HEK293 (cell line): Measurements from ENCODE around the gene LSM10.

Experiments used
- CTCF ChIA-PET: fragments of 350-600 bp; formaldehyde crosslinking; extraction: SDS; loops from one replicate; lab custom pipeline; 2021; ENCODE audit warnings: antibody characterized with exemption; lab: Yijun Ruan, JAX
- POLR2A ChIA-PET: fragments of 300-600 bp; formaldehyde crosslinking; extraction: SDS; loops from one replicate; lab custom pipeline; 2020; ENCODE audit warnings: antibody characterized with exemption, inconsistent platforms; lab: Yijun Ruan, JAX
- H3K27ac ChIP-seq: fragments of 200-500 bp; sonication (Bioruptor generic); 2 replicates; pipeline ENCODE4 v1.5.1; 2014; ENCODE audit warnings: low read depth, low read length, control low read depth, inconsistent platforms; ENCODE audit errors: extremely low read depth
- H3K36me3 ChIP-seq, 2 experiments: fragments of 200-500 bp in 1 of 2; sonication (Bioruptor generic) in 1 of 2; 1 replicate in 1 of 2; 2 replicates in 1 of 2; pipeline ENCODE4 v1.5.1; 2014 to 2017; ENCODE audit warnings: inconsistent platforms in 2 of 2, low read length in 2 of 2; ENCODE audit not compliant: control insufficient read depth in 2 of 2, insufficient read depth in 1 of 2
- H3K4me1 ChIP-seq: fragments of 200-500 bp; sonication (Bioruptor generic); 2 replicates; pipeline ENCODE4 v1.5.1; 2014; ENCODE audit warnings: mild to moderate bottlenecking, low read length, inconsistent platforms; ENCODE audit not compliant: control insufficient read depth, insufficient read depth
- H3K4me3 ChIP-seq: 2 replicates; pipeline ENCODE4 v1.5.1; 2011; ENCODE audit warnings: low read depth, mild to moderate bottlenecking, control low read depth, low read length, moderate library complexity
- H3K9me3 ChIP-seq: fragments of 200-500 bp; sonication (Bioruptor generic); 2 replicates; pipeline ENCODE4 v1.5.1; 2014; ENCODE audit warnings: low read depth, low read length, inconsistent platforms; ENCODE audit not compliant: control insufficient read depth, insufficient read depth
- GLIS1 ChIP-seq: fragments of 450-650 bp; formaldehyde crosslinking; IDR thresholded peaks from 2 replicates; pipeline ENCODE4 v1.5.1; 2016; ENCODE audit warnings: missing biosample characterization, missing genetic modification characterization
- KLF1 ChIP-seq: fragments of 450-650 bp; formaldehyde crosslinking; IDR thresholded peaks from 2 replicates; pipeline ENCODE4 v1.5.1; 2016; ENCODE audit warnings: missing biosample characterization, missing genetic modification characterization
- KLF10 ChIP-seq: fragments of 450-650 bp; IDR thresholded peaks from 2 replicates; pipeline ENCODE4 v1.5.1; 2018; ENCODE audit warnings: missing biosample characterization, mild to moderate bottlenecking, missing genetic modification characterization
- KLF9 ChIP-seq: fragments of 450-650 bp; formaldehyde crosslinking; IDR thresholded peaks from 2 replicates; pipeline ENCODE4 v1.5.1; 2016; ENCODE audit warnings: missing biosample characterization, missing genetic modification characterization, low read depth
- PBX3 ChIP-seq: sonication (generic); formaldehyde crosslinking; IDR thresholded peaks from 2 replicates; pipeline ENCODE4 v1.8.1; 2022; ENCODE audit warnings: mild to moderate bottlenecking, moderate library complexity, missing genetic modification reagents
- SCRT1 ChIP-seq: fragments of 450-650 bp; formaldehyde crosslinking; IDR thresholded peaks from 2 replicates; pipeline ENCODE4 v1.5.1; 2016; ENCODE audit warnings: missing biosample characterization, missing genetic modification characterization, borderline replicate concordance
- SP3 ChIP-seq: fragments of 450-650 bp; formaldehyde crosslinking; IDR thresholded peaks from 2 replicates; pipeline ENCODE4 v1.5.1; 2016; ENCODE audit warnings: missing biosample characterization, missing genetic modification characterization
- SP7 ChIP-seq: fragments of 450-650 bp; formaldehyde crosslinking; IDR thresholded peaks from 2 replicates; pipeline ENCODE4 v1.5.1; 2016; ENCODE audit warnings: missing biosample characterization, missing genetic modification characterization
- YY2 ChIP-seq: fragments of 450-650 bp; formaldehyde crosslinking; IDR thresholded peaks from 2 replicates; pipeline ENCODE4 v1.5.1; 2016; ENCODE audit warnings: missing biosample characterization, missing genetic modification characterization
- ZBTB1 ChIP-seq: fragments of 450-650 bp; formaldehyde crosslinking; IDR thresholded peaks from 2 replicates; pipeline ENCODE4 v1.5.1; 2016; ENCODE audit warnings: missing biosample characterization, missing genetic modification characterization
- ZBTB7A ChIP-seq: fragments of 450-650 bp; formaldehyde crosslinking; IDR thresholded peaks from 2 replicates; pipeline ENCODE4 v1.5.1; 2016; ENCODE audit warnings: low read depth, missing biosample characterization, missing genetic modification characterization
- ZEB2 ChIP-seq: fragments of 450-650 bp; formaldehyde crosslinking; IDR thresholded peaks from 2 replicates; pipeline ENCODE4 v1.5.1; 2016; ENCODE audit warnings: missing biosample characterization, missing genetic modification characterization
- ZFP37 ChIP-seq: fragments of 450-650 bp; formaldehyde crosslinking; IDR thresholded peaks from 2 replicates; pipeline ENCODE4 v1.5.1; 2016; ENCODE audit warnings: missing biosample characterization, missing genetic modification characterization
- ZIC2 ChIP-seq: fragments of 450-650 bp; formaldehyde crosslinking; IDR thresholded peaks from 2 replicates; pipeline ENCODE4 v1.5.1; 2016; ENCODE audit warnings: missing biosample characterization, missing genetic modification characterization
- ZNF157 ChIP-seq: fragments of 450-650 bp; formaldehyde crosslinking; IDR thresholded peaks from 2 replicates; pipeline ENCODE4 v1.5.1; 2016; ENCODE audit warnings: missing biosample characterization, missing genetic modification characterization
- ZNF184 ChIP-seq: fragments of 450-650 bp; IDR thresholded peaks from 2 replicates; pipeline ENCODE4 v1.5.1; 2018; ENCODE audit warnings: missing biosample characterization, mild to moderate bottlenecking, missing genetic modification characterization
- ZNF202 ChIP-seq: fragments of 450-650 bp; formaldehyde crosslinking; IDR thresholded peaks from 2 replicates; pipeline ENCODE4 v1.5.1; 2016; ENCODE audit warnings: missing biosample characterization, missing genetic modification characterization, borderline replicate concordance
- ZNF248 ChIP-seq: fragments of 450-650 bp; formaldehyde crosslinking; IDR thresholded peaks from 2 replicates; pipeline ENCODE4 v1.5.1; 2017; ENCODE audit warnings: missing biosample characterization, missing genetic modification characterization
- ZNF280C ChIP-seq: fragments of 450-650 bp; formaldehyde crosslinking; IDR thresholded peaks from 2 replicates; pipeline ENCODE4 v1.5.1; 2016; ENCODE audit warnings: missing biosample characterization, missing genetic modification characterization
- ZNF292 ChIP-seq: fragments of 450-650 bp; formaldehyde crosslinking; IDR thresholded peaks from 2 replicates; pipeline ENCODE4 v1.5.1; 2016; ENCODE audit warnings: low read depth, missing biosample characterization, missing genetic modification characterization, borderline replicate concordance
- ZNF335 ChIP-seq: fragments of 450-650 bp; formaldehyde crosslinking; conservative IDR thresholded peaks from 2 replicates; pipeline ENCODE4 v1.5.1; 2016; ENCODE audit warnings: missing biosample characterization, missing genetic modification characterization
- ZNF514 ChIP-seq: fragments of 450-650 bp; formaldehyde crosslinking; IDR thresholded peaks from 2 replicates; pipeline ENCODE4 v1.5.1; 2016; ENCODE audit warnings: missing biosample characterization, missing genetic modification characterization
- ZNF560 ChIP-seq: fragments of 450-650 bp; formaldehyde crosslinking; IDR thresholded peaks from 2 replicates; pipeline ENCODE4 v1.5.1; 2017; ENCODE audit warnings: missing biosample characterization, missing genetic modification characterization, borderline replicate concordance
- ZNF658 ChIP-seq: fragments of 450-650 bp; formaldehyde crosslinking; IDR thresholded peaks from 2 replicates; pipeline ENCODE4; 2016; ENCODE audit warnings: missing biosample characterization, missing genetic modification characterization
- ZNF776 ChIP-seq: fragments of 450-650 bp; formaldehyde crosslinking; IDR thresholded peaks from 2 replicates; pipeline ENCODE4 v1.5.0; 2017; ENCODE audit warnings: missing biosample characterization, missing genetic modification characterization, borderline replicate concordance
- TF ChIP-seq, protein P1 (sequence below): fragments of 450-650 bp; formaldehyde crosslinking; IDR thresholded peaks from 2 replicates; pipeline ENCODE4 v1.5.1; 2017; ENCODE audit warnings: missing biosample characterization, missing genetic modification characterization
- TF ChIP-seq, protein P2 (sequence below): fragments of 450-650 bp; formaldehyde crosslinking; IDR thresholded peaks from 2 replicates; pipeline ENCODE4 v1.5.1; 2016; ENCODE audit warnings: missing biosample characterization, missing genetic modification characterization, borderline replicate concordance
- TF ChIP-seq, protein P3 (sequence below): fragments of 450-650 bp; formaldehyde crosslinking; IDR thresholded peaks from 2 replicates; pipeline ENCODE4 v1.5.1; 2017; ENCODE audit warnings: missing biosample characterization, missing genetic modification characterization
- TF ChIP-seq, protein P4 (sequence below): fragments of 450-650 bp; formaldehyde crosslinking; IDR thresholded peaks from 2 replicates; pipeline ENCODE4 v1.5.1; 2016; ENCODE audit warnings: missing biosample characterization, missing genetic modification characterization

The LSM10 gene

DNA sequence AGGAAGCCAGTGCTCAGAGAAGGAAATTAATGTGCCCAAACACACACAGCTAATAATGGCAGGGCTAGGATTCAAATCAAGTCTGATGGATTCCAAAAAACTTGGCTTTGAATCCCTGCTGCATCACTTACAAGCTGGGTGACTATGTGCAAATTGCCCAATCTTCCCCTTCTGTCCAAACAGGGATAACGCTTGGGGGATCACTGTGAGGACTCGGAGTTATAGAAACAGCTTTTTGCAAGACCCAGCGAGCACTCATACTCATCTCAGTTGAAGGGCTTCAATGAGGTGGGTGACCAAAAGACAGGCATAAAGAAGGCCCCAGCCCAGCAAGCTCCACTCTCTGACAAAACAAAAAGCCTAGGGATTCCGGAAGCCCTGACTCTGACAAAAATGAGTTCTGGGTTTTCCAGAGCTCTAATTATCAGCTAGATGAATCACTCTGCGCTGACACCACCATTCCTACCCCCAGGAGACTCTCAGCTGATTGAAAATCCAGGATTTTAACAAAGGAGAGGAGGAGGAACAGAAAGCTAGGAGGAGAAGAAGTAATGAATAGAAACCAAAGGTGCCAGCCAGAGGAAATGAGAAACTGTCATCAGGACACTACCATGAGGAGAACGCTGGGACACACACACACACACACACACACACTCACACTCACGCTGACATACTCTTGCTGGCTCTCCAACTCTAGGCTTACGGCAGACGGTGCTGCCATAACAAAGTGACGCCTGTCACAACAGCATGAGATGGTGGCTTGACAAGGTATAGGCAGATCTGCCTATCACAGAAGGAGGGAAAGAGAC, 10.4 kb downstream of the LSM10 start:
- Histone ChIP-seq H3K4me1 (peaks cover 3% of the 10 kb centered on the region), H3K27ac (peak overlapping the region; percentile 78), H3K9me3 (no peaks in the 10 kb centered on the region), H3K4me3 (no peak overlapping the region), H3K36me3 (peaks cover 6 to 29% of the 10 kb centered on the region in 2 experiments; a peak in 2 of 3 replicates)
- CTCF ChIA-PET: interaction anchor here (0.5 to 2.0 kb wide), 7 partner anchors 8 to 237 kb away, joined by 3 to 19 read pairs (median 4); partner anchors contain the start of gene OSCP1
- POLR2A ChIA-PET: interaction anchor here (0.9 to 5.8 kb wide), 7 partner anchors 10 to 238 kb away, joined by 3 to 103 read pairs (median 7); partner anchors contain the start of genes LSM10, MRPS15, OSCP1 and SH3D21
- TF ChIP-seq ZNF514 (tag by site-specific recombination) (no peak), ZNF280C (tag by site-specific recombination) (no peak), ZNF560 (tag by site-specific recombination) (no peak), ZNF157 (tag by site-specific recombination) (no peak), ZFP37 (tag by site-specific recombination) (no peak), SCRT1 (tag by site-specific recombination) (no peak), ZNF202 (tag by site-specific recombination) (no peak), ZNF248 (tag by site-specific recombination) (no peak), SP7 (tag by site-specific recombination) (peak; percentile 55; the same call in 1 of the 2 replicates), GLIS1 (peak; percentile 54), ZBTB1 (tag by site-specific recombination) (no peak), PBX3 (CRISPR knock-in tag) (no peak), ZNF335 (tag by site-specific recombination) (no peak), ZEB2 (no peak), SP3 (tag by site-specific recombination) (no peak), ZIC2 (tag by site-specific recombination) (no peak), KLF1 (no peak), YY2 (tag by site-specific recombination) (no peak), ZBTB7A (no peak), ZNF658 (tag by site-specific recombination) (no peak), ZNF184 (tag by site-specific recombination) (no peak), ZNF776 (tag by site-specific recombination) (no peak), KLF9 (tag by site-specific recombination) (no peak), ZNF292 (no peak), KLF10 (tag by site-specific recombination) (no peak)
- TF ChIP-seq, protein P1, sequence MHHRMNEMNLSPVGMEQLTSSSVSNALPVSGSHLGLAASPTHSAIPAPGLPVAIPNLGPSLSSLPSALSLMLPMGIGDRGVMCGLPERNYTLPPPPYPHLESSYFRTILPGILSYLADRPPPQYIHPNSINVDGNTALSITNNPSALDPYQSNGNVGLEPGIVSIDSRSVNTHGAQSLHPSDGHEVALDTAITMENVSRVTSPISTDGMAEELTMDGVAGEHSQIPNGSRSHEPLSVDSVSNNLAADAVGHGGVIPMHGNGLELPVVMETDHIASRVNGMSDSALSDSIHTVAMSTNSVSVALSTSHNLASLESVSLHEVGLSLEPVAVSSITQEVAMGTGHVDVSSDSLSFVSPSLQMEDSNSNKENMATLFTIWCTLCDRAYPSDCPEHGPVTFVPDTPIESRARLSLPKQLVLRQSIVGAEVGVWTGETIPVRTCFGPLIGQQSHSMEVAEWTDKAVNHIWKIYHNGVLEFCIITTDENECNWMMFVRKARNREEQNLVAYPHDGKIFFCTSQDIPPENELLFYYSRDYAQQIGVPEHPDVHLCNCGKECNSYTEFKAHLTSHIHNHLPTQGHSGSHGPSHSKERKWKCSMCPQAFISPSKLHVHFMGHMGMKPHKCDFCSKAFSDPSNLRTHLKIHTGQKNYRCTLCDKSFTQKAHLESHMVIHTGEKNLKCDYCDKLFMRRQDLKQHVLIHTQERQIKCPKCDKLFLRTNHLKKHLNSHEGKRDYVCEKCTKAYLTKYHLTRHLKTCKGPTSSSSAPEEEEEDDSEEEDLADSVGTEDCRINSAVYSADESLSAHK (tag by site-specific recombination): peak; percentile 93
- TF ChIP-seq, protein P2, sequence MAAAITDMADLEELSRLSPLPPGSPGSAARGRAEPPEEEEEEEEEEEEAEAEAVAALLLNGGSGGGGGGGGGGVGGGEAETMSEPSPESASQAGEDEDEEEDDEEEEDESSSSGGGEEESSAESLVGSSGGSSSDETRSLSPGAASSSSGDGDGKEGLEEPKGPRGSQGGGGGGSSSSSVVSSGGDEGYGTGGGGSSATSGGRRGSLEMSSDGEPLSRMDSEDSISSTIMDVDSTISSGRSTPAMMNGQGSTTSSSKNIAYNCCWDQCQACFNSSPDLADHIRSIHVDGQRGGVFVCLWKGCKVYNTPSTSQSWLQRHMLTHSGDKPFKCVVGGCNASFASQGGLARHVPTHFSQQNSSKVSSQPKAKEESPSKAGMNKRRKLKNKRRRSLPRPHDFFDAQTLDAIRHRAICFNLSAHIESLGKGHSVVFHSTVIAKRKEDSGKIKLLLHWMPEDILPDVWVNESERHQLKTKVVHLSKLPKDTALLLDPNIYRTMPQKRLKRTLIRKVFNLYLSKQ (tag by site-specific recombination): no peak
- TF ChIP-seq, protein P3, sequence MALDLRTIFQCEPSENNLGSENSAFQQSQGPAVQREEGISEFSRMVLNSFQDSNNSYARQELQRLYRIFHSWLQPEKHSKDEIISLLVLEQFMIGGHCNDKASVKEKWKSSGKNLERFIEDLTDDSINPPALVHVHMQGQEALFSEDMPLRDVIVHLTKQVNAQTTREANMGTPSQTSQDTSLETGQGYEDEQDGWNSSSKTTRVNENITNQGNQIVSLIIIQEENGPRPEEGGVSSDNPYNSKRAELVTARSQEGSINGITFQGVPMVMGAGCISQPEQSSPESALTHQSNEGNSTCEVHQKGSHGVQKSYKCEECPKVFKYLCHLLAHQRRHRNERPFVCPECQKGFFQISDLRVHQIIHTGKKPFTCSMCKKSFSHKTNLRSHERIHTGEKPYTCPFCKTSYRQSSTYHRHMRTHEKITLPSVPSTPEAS (tag by site-specific recombination): no peak
- TF ChIP-seq, protein P4, sequence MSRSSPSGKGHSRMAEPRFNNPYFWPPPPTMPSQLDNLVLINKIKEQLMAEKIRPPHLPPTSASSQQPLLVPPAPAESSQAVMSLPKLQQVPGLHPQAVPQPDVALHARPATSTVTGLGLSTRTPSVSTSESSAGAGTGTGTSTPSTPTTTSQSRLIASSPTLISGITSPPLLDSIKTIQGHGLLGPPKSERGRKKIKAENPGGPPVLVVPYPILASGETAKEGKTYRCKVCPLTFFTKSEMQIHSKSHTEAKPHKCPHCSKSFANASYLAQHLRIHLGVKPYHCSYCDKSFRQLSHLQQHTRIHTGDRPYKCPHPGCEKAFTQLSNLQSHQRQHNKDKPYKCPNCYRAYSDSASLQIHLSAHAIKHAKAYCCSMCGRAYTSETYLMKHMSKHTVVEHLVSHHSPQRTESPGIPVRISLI (tag by site-specific recombination): no peak
